Pancreas (tissue), 10 donors: ENCODE measurements around the gene ARID5B. TPM values are rescaled to one million over a fixed set of nuclear protein-coding genes. Genes with fewer than 3 reads are reported as not detected.

ENCODE experiments used
- ATAC-seq, 4 donors: fragments of 200-7000 bp; cut with Tn5 transposase; one replicate each; pipeline versions ENCODE4 v1.8.0 to v1.9.1; 2020; ENCODE audit warnings: mild to moderate bottlenecking in 4 of 4, moderate library complexity in 4 of 4
- DNase-seq, 6 donors: peaks; one replicate each; pipeline ENCODE4 v3.0.0-alpha.2; 2020
- FAIRE-seq: peaks from 2 replicates; lab custom pipeline; 2012; peaks lifted over from hg19 to GRCh38; lab: Jason Lieb, UNC
- H3K27ac ChIP-seq, 4 donors: fragments of 200-600 bp; sonication (generic); 1 replicate in 3 of 4; 2 replicates in 1 of 4; pipeline versions ENCODE4 v1.5.0 to v1.8.0; 2020
- H3K27me3 ChIP-seq, 4 donors: fragments of 200-600 bp; one replicate each; pipeline ENCODE4 v1.8.0; 2021
- H3K36me3 ChIP-seq, 3 donors: fragments of 200-600 bp; sonication (generic) in 1 of 3; one replicate each; pipeline versions ENCODE4 v1.5.0 to v1.8.0; 2020 to 2021
- H3K4me1 ChIP-seq, 3 donors: fragments of 200-600 bp; one replicate each; pipeline ENCODE4 v1.8.0; 2021
- H3K4me3 ChIP-seq, 4 donors: fragments of 200-600 bp; sonication (generic) in 2 of 4; one replicate each; pipeline versions ENCODE4 v1.5.0 to v1.8.0; 2020 to 2021
- H3K9me3 ChIP-seq, 4 donors: fragments of 200-600 bp; one replicate each; pipeline ENCODE4 v1.8.0; 2021
- CTCF ChIP-seq, 4 donors: fragments of 200-600 bp; sonication (generic) in 3 of 4; IDR thresholded peaks; one replicate each; pipeline versions ENCODE4 v1.5.0 to v1.8.0; 2021; ENCODE audit warnings: antibody characterized with exemption in 4 of 4
- WGBS, 2 donors: extraction: QIAGEN DNeasy Blood & Tissue Kit; methylation state at CpG; one replicate each; pipeline ENCODE4 v1.1.7; 2013; 5-methylcytosine and 5-hydroxymethylcytosine counted together
- intact Hi-C, 3 donors: fragments of 100-400 bp; cut with DNase I; formaldehyde crosslinking; loops; one replicate each; pipeline versions ENCODE4 v1.11.1 to v1.14.2; 2022
- polyA plus RNA-seq, 2 donors: library from polyadenylated mRNA; stranded (reverse); fragments of 200-250 nt; gene quantifications; one replicate each; pipeline ENCODE4 v1.2.3, GENCODE V29; 2013
- total RNA-seq, 6 donors: library from RNA; stranded (reverse); fragmentation: NEBNext Ultra II Directional in 4 of 6; extraction: Animal tissue kit (Norgen Biotek cat#: 25700) in 4 of 6; gene quantifications; one replicate each; pipeline versions ENCODE4 v1.2.1 to v1.2.4, GENCODE V29; 2021 to 2023
- donor health status: healthy with polysubstance abuse.
- donor health status: DM: no; HTN: no; CAD: no; lungs with moderate emphysema.
- donor health status: DM: no; HTN: no; CAD: no.
- donor health status: control.
- donor health status: control.
- donor health status: Bipolar disorder and iron deficiency.
- donor health status: DM: yes; HTN: yes; CAD: no.
- donor health status: DM: no; HTN: no; CAD: no.
- donor health status: DM: no; HTN: no; CAD: no.
- donor health status: DM: yes; HTN: yes; CAD: no.

Gene ARID5B
- total and polyA plus RNA-seq, 8 donors: 2.6 to 13.0 (median 5.0) TPM

- no peak for TF ChIP-seq CTCF (IDR thresholded peaks at IDR 0.05)
- Histone ChIP-seq H3K27ac (peak overlapping the region in 1 of 4 donors; percentile 17), H3K36me3 (no peaks in the 10 kb centered on the region), H3K4me3 (no peak overlapping the region), H3K9me3 (no peaks in the 10 kb centered on the region), H3K4me1 (no peaks in the 10 kb centered on the region), H3K27me3 (no peaks in the 10 kb centered on the region)
- ATAC-seq (no peak), DNase-seq (no peak), FAIRE-seq (no peak)
- intact Hi-C loops: no loop called here
- WGBS, 2 donors: 82% methylated on average over 3 of the region's 3 CpGs
Observed at GRCh38 chr10:61987537-61987936, 86.0 kb downstream of the ARID5B start.

DNA sequence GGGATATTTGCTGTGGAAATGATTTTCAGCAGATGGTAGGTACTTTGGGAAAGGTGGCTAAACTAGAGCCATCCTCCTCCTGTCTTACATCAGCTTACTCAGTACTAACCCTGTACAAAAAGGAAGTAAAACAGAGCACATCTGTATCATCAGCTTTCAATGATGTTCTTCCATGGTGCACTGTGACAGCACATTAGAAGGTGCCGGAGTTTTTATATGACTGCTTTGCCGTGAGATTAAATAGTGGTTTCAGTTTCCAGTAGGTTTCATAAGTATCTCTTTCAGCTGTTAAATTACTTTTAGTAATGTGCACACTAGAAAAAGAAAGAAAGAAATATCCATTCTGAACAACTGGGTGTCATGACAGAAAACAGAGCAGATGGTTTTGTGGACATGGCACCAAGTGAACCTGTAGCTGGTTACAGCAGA lies 86.5 kb downstream of the ARID5B start:
- TF ChIP-seq CTCF (IDR thresholded peaks at IDR 0.05): no peak
- peak in 3 of 4 donors; percentile 55 to 59 (median 57) for ATAC-seq
- Histone ChIP-seq H3K4me1 (no peaks in the 10 kb centered on the region), H3K4me3 (no peak overlapping the region), H3K27ac (peak overlapping the region in 1 of 4 donors; percentile 17), H3K36me3 (no peaks in the 10 kb centered on the region), H3K9me3 (no peaks in the 10 kb centered on the region), H3K27me3 (no peaks in the 10 kb centered on the region)
- 69 to 72% methylated on average over 2 of the region's 2 CpGs for WGBS, 2 donors
- intact Hi-C loops: no loop called here
- no peak for DNase-seq
- no peak for FAIRE-seq

GRCh38 chr10:61989995-61990760 lies 88.7 kb downstream of the ARID5B start:
- no peak for FAIRE-seq
- Histone ChIP-seq H3K27ac (no peak overlapping the region), H3K27me3 (no peaks in the 10 kb centered on the region), H3K4me3 (no peak overlapping the region), H3K9me3 (no peaks in the 10 kb centered on the region), H3K36me3 (no peaks in the 10 kb centered on the region), H3K4me1 (no peaks in the 10 kb centered on the region)
- ATAC-seq: no peak
- no peak for DNase-seq
- TF ChIP-seq CTCF (IDR thresholded peaks at IDR 0.05): no peak
- WGBS, 2 donors: 92 to 96% methylated on average over 4 of the region's 4 CpGs
- intact Hi-C loops: no loop called here

- H3K27ac ChIP-seq: no peak overlapping the region
- H3K4me3 ChIP-seq: no peak overlapping the region
- WGBS, 2 donors: 73 to 75% methylated on average over 1 of the region's 1 CpG
- no peaks in the 10 kb centered on the region for H3K9me3 ChIP-seq
- FAIRE-seq (no peak), DNase-seq (no peak), ATAC-seq (no peak)
- H3K36me3 ChIP-seq: no peaks in the 10 kb centered on the region
- H3K4me1 ChIP-seq: no peaks in the 10 kb centered on the region
- no peak for TF ChIP-seq CTCF (IDR thresholded peaks at IDR 0.05)
- intact Hi-C loops: no loop called here
- H3K27me3 ChIP-seq: no peaks in the 10 kb centered on the region
Observed at GRCh38 chr10:61990761-61991135, 89.2 kb downstream of the ARID5B start.

DNA sequence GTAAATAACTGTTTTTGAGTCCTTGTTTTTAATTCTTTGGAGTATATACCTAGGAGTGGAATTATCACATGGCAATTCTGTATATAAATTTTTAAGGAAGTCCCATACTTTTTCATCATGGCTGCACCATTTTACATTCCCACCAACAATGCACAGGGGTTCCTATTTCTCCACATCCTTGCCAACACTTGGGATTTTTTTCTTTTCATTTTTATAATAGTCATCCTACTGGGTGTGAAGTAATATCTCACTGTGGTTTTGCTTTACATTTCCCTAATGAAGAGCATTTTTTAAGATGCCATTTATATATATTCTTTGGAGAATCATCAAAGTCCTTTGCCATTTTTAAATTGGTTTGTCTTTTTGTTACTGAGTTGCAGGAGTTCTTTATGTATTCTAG lies 89.7 kb downstream of the ARID5B start:
- DNase-seq (no peak), ATAC-seq (no peak), FAIRE-seq (no peak)
- no peaks in the 10 kb centered on the region for H3K9me3 ChIP-seq
- H3K4me3 ChIP-seq: no peak overlapping the region
- intact Hi-C loops: no loop called here
- TF ChIP-seq CTCF (IDR thresholded peaks at IDR 0.05): no peak
- H3K36me3 ChIP-seq: no peaks in the 10 kb centered on the region
- no peak overlapping the region for H3K27ac ChIP-seq
- no peaks in the 10 kb centered on the region for H3K27me3 ChIP-seq
- H3K4me1 ChIP-seq: no peaks in the 10 kb centered on the region
